Endothelial cell of umbilical vein (primary cell): ENCODE results near the gene C16orf95. TPM values are rescaled to one million over a fixed set of nuclear protein-coding genes. Genes with fewer than 3 reads are reported as not detected.

Source experiments
- BruUV-seq: library from RNA; stranded (reverse); fragments of 400-500 nt; replicated peaks from 2 replicates; lab custom pipeline; 2021; lab: Mats Ljungman, UMichigan
- CTCF ChIA-PET: fragments of 300-600, 350-600 bp; sonication (Branson Sonifier 250); formaldehyde crosslinking; loops from one replicate; lab custom pipeline; 2021; ENCODE audit warnings: antibody characterized with exemption, inconsistent platforms; lab: Charles Lee
- POLR2A ChIA-PET: fragments of 300-600, 350-600 bp; sonication (Branson Sonifier 250); formaldehyde crosslinking; loops from one replicate; lab custom pipeline; 2021; ENCODE audit warnings: antibody characterized with exemption, inconsistent platforms; lab: Charles Lee
- DNase-seq: peaks from one replicate; pipeline ENCODE4 v3.0.0-alpha.2; 2011; ENCODE audit warnings: low read depth, low spot score
- FAIRE-seq: peaks from 2 replicates; lab custom pipeline; 2011; peaks lifted over from hg19 to GRCh38; lab: Jason Lieb, UNC
- H2AFZ ChIP-seq: 2 replicates; pipeline ENCODE4 v1.6.0; 2012; ENCODE audit warnings: low read depth, low read length, control low read depth, inconsistent platforms
- H3K27ac ChIP-seq: 2 replicates; pipeline ENCODE4 v1.5.1; 2011; ENCODE audit warnings: low read depth, mild to moderate bottlenecking, control low read depth, low read length, moderate library complexity; ENCODE audit not compliant: insufficient read depth
- H3K27me3 ChIP-seq, 2 experiments: 2 replicates each; pipeline versions ENCODE4 v1.6.0 to v1.6.1; 2011; ENCODE audit warnings: low read length in 2 of 2, mixed read lengths in 1 of 2; ENCODE audit not compliant: control insufficient read depth in 2 of 2, insufficient read depth in 2 of 2
- H3K36me3 ChIP-seq, 2 experiments: 2 replicates in 1 of 2; 3 replicates in 1 of 2; pipeline ENCODE4 v1.5.1; 2011; ENCODE audit warnings: low read length in 2 of 2, mild to moderate bottlenecking in 1 of 2, moderate library complexity in 1 of 2; ENCODE audit not compliant: control insufficient read depth in 2 of 2, insufficient read depth in 2 of 2; ENCODE audit errors: extremely low read depth in 1 of 2
- H3K4me1 ChIP-seq: 3 replicates; pipeline ENCODE4 v1.5.1; 2011; ENCODE audit warnings: mild to moderate bottlenecking, low read length; ENCODE audit not compliant: control insufficient read depth, insufficient read depth; ENCODE audit errors: extremely low read depth
- H3K4me2 ChIP-seq: 2 replicates; pipeline ENCODE4 v1.6.1; 2011; ENCODE audit warnings: low read length, control low read depth, mixed read lengths; ENCODE audit not compliant: insufficient read depth
- H3K4me3 ChIP-seq, 3 experiments: fragments of 200-600 bp in 1 of 3; sonication (generic), shearing (Covaris generic) in 1 of 3; replicated peaks in 1 of 3; 2 replicates each; pipeline ENCODE4 v1.5.1; 2011 to 2016; ENCODE audit warnings: control low read depth in 3 of 3, low read length in 3 of 3, mild to moderate bottlenecking in 2 of 3, inconsistent platforms in 1 of 3, low read depth in 1 of 3, moderate library complexity in 1 of 3; ENCODE audit not compliant: insufficient read depth in 1 of 3
- H3K79me2 ChIP-seq: 2 replicates; pipeline ENCODE4 v1.6.0; 2012; ENCODE audit warnings: low read length, inconsistent platforms; ENCODE audit not compliant: control insufficient read depth, insufficient read depth
- H3K9ac ChIP-seq: replicated peaks from 2 replicates; pipeline ENCODE3; 2011; ENCODE audit warnings: low read length, control low read depth; ENCODE audit not compliant: insufficient read depth; ENCODE audit errors: extremely low read depth
- H3K9me1 ChIP-seq: replicated peaks from 3 replicates; pipeline ENCODE4 v1.6.0; 2011; ENCODE audit warnings: mild to moderate bottlenecking, low read length; ENCODE audit not compliant: control insufficient read depth, insufficient read depth; ENCODE audit errors: extremely low read depth
- H3K9me3 ChIP-seq: replicated peaks from 2 replicates; pipeline ENCODE4 v1.5.1; 2012; ENCODE audit warnings: low read length, inconsistent platforms; ENCODE audit not compliant: control insufficient read depth, insufficient read depth
- H4K20me1 ChIP-seq: replicated peaks from 2 replicates; pipeline ENCODE3; 2011; ENCODE audit warnings: mild to moderate bottlenecking, low read length; ENCODE audit not compliant: control insufficient read depth, insufficient read depth; ENCODE audit errors: extremely low read depth
- EZH2 ChIP-seq: IDR thresholded peaks from 2 replicates; pipeline ENCODE4 v1.6.1; 2012; ENCODE audit warnings: borderline replicate concordance, low read depth, mild to moderate bottlenecking, moderate library complexity, low read length, inconsistent platforms; ENCODE audit not compliant: severe bottlenecking
- FOS ChIP-seq: IDR thresholded peaks from 2 replicates; pipeline ENCODE4 v1.6.1; 2011; ENCODE audit warnings: mild to moderate bottlenecking, low read length, moderate library complexity, borderline replicate concordance; ENCODE audit not compliant: insufficient read depth
- GATA2 ChIP-seq: IDR thresholded peaks from 2 replicates; pipeline ENCODE4 v1.7.0; 2011; ENCODE audit warnings: low read depth, mild to moderate bottlenecking, moderate library complexity, mixed read lengths, low read length; ENCODE audit not compliant: insufficient read length, insufficient read depth
- JUN ChIP-seq: IDR thresholded peaks from 2 replicates; pipeline ENCODE4 v1.6.1; 2011; ENCODE audit warnings: borderline replicate concordance, low read depth; ENCODE audit not compliant: insufficient read length, insufficient read depth
- MYC ChIP-seq: IDR thresholded peaks from one replicate; pipeline ENCODE4 v1.6.1; 2011; ENCODE audit warnings: mild to moderate bottlenecking, low read depth, low read length
- POLR2A ChIP-seq: IDR thresholded peaks from 2 replicates; pipeline ENCODE4 v1.6.1; 2012; ENCODE audit warnings: low read depth, mild to moderate bottlenecking, control low read depth, low read length
- POLR2AphosphoS5 ChIP-seq: IDR thresholded peaks from 2 replicates; pipeline ENCODE4 v1.6.1; 2012; ENCODE audit warnings: low read depth, mild to moderate bottlenecking, control low read depth, low read length, moderate library complexity; ENCODE audit not compliant: insufficient read depth
- dilution Hi-C: fragments of 300-500 bp; cut with MboI; formaldehyde crosslinking; loops from one replicate; pipeline ENCODE4 v1.15.0; 2019; ENCODE audit warnings: low sequenced_read_pairs; ENCODE audit not compliant: extremely low pct_ligation_motif_present
- intact Hi-C: fragments of 100-400 bp; cut with micrococcal nuclease; formaldehyde crosslinking; loops from one replicate; pipeline ENCODE4 v1.10.0; 2022
- polyA plus RNA-seq, 4 experiments: library from polyadenylated mRNA; depleted of rRNA in 3 of 4; stranded (reverse) in 3 of 4; unstranded in 1 of 4; fragments of >200 nt; gene quantifications; 2 replicates each; pipeline versions ENCODE4 v1.2.1 to v1.2.3, GENCODE V29; 2011 to 2012; ENCODE audit warnings: missing spikeins in 1 of 4
- total RNA-seq: library from RNA; stranded (reverse); gene quantifications from 2 replicates; pipeline ENCODE4 v1.2.3, GENCODE V29; 2021
- TF ChIP-seq, protein P1 (sequence below): IDR thresholded peaks from 2 replicates; pipeline ENCODE4 v1.6.1; 2011; ENCODE audit not compliant: insufficient read depth, insufficient read length
- TF ChIP-seq, protein P2 (sequence below), 2 donors: IDR thresholded peaks; 1 replicate in 1 of 2; 2 replicates in 1 of 2; pipeline ENCODE4 v1.5.1; 2011; ENCODE audit warnings: low read length in 2 of 2, mild to moderate bottlenecking in 2 of 2, moderate library complexity in 2 of 2, control low read depth in 1 of 2, inconsistent platforms in 1 of 2, low read depth in 1 of 2; ENCODE audit not compliant: insufficient read depth in 1 of 2; ENCODE audit errors: extremely low read depth in 1 of 2

C16orf95 gene
- total and polyA plus RNA-seq, 2 donors (not counting 3 experiments of a cell fraction or from before 2014, with no cell fraction given) = 4.0 to 6.6 TPM

DNA sequence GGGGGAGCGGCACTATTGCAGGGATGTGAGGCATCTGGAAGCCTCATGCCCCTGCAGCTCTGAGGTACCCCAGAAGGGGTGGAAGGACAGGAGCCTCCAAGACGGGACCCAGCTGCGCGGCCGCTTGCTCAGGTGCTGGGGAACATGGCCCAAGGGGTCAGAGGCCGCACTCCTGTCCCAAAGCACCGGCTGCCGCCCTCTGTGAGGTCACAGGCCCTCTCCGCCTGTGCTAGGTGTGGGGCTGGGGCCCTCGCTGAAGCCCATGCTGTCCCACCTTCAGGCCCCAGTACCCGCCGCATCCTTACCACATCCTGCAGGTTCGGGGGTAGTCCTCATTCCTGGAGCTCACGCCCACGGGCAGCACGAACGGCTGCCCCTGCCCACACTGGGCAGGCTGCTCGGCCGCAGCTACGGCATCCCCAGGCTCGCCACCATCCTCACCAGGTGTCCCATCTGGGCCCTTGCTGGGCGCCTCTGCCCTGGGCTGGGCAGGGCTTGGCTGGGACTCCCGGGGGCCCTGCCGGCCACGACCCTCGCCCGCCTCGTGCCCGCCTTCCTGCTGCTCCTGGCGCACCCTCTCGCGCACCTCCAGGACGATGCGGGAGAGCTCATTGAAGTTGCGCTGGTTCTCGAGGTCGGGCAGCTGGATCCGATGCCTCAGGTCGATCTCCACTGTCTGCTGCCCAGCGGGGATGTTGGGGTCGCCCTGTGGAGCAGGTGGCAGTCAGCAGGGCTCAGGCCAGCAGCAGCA, 16.6 kb upstream of the C16orf95 start:
- Histone ChIP-seq H3K79me2 (no peaks in the 10 kb centered on the region), H3K9me3 (no peaks in the 10 kb centered on the region), H2AFZ (no peak overlapping the region), H3K36me3 (peaks cover 4 to 20% of the 10 kb centered on the region in 2 experiments), H3K4me2 (no peak overlapping the region), H3K4me1 (no peaks in the 10 kb centered on the region), H3K4me3 (no peak overlapping the region), H3K27me3 (no peaks in the 10 kb centered on the region), H3K9ac (no peak overlapping the region), H3K27ac (no peak overlapping the region), H3K9me1 (no peaks in the 10 kb centered on the region), H4K20me1 (no peaks in the 10 kb centered on the region)
- no TSS peak for BruUV-seq
- ChIA-PET POLR2A (no interaction called here), CTCF (no interaction called here)
- dilution Hi-C loops = no loop called here
- FAIRE-seq (no peak), DNase-seq (no peak)
- TF ChIP-seq EZH2 = no peak
- intact Hi-C loops = loop anchor here (5.0 kb wide), 1 partner anchor 34 kb away; no protein-coding TSS in a partner anchor

DNA sequence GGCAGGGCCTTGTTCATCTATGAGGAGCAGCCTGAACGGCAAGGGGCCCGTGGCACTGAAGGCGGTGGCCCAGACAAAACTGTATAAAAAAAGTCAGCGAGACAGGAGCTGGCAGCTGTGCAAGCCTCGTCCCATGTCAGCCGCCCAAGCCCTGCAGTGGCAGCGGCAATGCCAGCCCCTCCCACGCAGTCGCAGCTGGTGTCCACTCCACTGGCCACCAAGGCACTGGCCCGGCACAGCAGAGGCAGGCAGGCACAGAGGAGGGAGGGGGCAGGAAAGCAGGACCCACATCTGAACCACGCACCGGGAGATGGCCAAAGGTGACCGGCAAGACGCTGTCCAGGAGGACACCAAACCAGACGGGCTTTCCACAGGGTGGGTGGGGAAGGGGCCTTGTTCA, 15.9 kb upstream of the C16orf95 start:
- Histone ChIP-seq H3K9ac (no peak overlapping the region), H3K9me3 (no peaks in the 10 kb centered on the region), H4K20me1 (no peaks in the 10 kb centered on the region), H3K79me2 (no peaks in the 10 kb centered on the region), H3K4me1 (no peaks in the 10 kb centered on the region), H3K4me2 (no peak overlapping the region), H3K27me3 (no peaks in the 10 kb centered on the region), H3K36me3 (peaks cover 4 to 17% of the 10 kb centered on the region in 2 experiments), H3K27ac (no peak overlapping the region), H3K9me1 (no peaks in the 10 kb centered on the region), H2AFZ (no peak overlapping the region), H3K4me3 (no peak overlapping the region)
- CTCF ChIA-PET = no interaction called here
- TF ChIP-seq, protein P1, sequence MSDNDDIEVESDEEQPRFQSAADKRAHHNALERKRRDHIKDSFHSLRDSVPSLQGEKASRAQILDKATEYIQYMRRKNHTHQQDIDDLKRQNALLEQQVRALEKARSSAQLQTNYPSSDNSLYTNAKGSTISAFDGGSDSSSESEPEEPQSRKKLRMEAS = no peak
- TF ChIP-seq MYC (no peak), POLR2A (no peak), POLR2AphosphoS5 (no peak), GATA2 (no peak), JUN (no peak), FOS (no peak), EZH2 (no peak)
- TF ChIP-seq, protein P2, sequence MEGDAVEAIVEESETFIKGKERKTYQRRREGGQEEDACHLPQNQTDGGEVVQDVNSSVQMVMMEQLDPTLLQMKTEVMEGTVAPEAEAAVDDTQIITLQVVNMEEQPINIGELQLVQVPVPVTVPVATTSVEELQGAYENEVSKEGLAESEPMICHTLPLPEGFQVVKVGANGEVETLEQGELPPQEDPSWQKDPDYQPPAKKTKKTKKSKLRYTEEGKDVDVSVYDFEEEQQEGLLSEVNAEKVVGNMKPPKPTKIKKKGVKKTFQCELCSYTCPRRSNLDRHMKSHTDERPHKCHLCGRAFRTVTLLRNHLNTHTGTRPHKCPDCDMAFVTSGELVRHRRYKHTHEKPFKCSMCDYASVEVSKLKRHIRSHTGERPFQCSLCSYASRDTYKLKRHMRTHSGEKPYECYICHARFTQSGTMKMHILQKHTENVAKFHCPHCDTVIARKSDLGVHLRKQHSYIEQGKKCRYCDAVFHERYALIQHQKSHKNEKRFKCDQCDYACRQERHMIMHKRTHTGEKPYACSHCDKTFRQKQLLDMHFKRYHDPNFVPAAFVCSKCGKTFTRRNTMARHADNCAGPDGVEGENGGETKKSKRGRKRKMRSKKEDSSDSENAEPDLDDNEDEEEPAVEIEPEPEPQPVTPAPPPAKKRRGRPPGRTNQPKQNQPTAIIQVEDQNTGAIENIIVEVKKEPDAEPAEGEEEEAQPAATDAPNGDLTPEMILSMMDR (IDR thresholded peaks at IDR 0.05; ENCODE audit: extremely low read depth in 1 of 2, insufficient read depth in 1 of 2, low read depth in 1 of 2, low read length in 2 of 2) = no peak
- FAIRE-seq (no peak), DNase-seq (no peak)
- BruUV-seq = no TSS peak
- POLR2A ChIA-PET = no interaction called here
- intact Hi-C loops (loop anchor here (5.0 kb wide), 1 partner anchor 34 kb away; no protein-coding TSS in a partner anchor), dilution Hi-C loops (no loop called here)
